ENCODE measurements around the gene FTH1.

DNA sequence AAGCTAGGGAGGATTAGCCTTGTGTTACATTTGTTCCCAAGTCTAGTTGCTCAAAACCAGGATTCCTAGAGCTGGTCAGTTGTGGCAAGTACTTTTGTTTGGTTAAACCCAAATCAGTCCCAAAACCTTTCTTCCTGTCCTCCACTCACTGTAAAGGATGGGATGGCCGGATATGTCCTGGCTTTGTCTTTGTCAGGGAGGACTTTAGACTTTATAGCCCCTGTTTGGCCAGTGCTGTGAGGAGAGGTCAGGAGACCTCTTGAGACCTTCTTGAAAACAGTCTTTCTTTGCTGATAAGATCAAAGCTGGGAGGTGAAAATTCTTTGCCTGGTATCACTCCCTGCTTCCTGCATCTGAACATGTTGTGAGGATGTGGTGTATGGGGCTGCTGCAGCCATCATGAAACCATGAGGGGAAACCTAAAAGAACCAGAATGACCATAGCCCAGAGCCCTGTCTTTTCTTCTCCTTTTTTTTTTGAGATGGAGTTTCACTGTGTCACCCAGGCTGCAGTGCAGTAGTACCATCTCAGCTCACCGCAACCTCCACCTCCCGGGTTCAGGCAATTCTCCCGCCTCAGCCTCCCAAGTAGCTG, 43.6 kb upstream of the FTH1 start:
- TF ChIP-seq RAD21 (CRISPR knock-in tag; IDR thresholded peaks at IDR 0.05) = no peak
- TF ChIP-seq ZNF776 (CRISPR knock-in tag; IDR thresholded peaks at IDR 0.05) = no peak
- TF ChIP-seq, protein P1, sequence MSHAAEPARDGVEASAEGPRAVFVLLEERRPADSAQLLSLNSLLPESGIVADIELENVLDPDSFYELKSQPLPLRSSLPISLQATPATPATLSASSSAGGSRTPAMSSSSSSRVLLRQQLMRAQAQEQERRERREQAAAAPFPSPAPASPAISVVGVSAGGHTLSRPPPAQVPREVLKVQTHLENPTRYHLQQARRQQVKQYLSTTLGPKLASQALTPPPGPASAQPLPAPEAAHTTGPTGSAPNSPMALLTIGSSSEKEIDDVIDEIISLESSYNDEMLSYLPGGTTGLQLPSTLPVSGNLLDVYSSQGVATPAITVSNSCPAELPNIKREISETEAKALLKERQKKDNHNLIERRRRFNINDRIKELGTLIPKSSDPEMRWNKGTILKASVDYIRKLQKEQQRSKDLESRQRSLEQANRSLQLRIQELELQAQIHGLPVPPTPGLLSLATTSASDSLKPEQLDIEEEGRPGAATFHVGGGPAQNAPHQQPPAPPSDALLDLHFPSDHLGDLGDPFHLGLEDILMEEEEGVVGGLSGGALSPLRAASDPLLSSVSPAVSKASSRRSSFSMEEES (CRISPR knock-in tag; IDR thresholded peaks at IDR 0.05) = no peak; the same call in 1 of the 2 replicates
- no peak for TF ChIP-seq MATR3 (CRISPR knock-in tag; IDR thresholded peaks at IDR 0.05)
- no peak for TF ChIP-seq POLR2A (IDR thresholded peaks at IDR 0.05; ENCODE audit: insufficient read depth in 1 of 2, low read depth in 2 of 2, low read length in 2 of 2)
- no peak for TF ChIP-seq MYC (CRISPR knock-in tag; IDR thresholded peaks at IDR 0.05; ENCODE audit: borderline replicate concordance)
- TF ChIP-seq, protein P2, sequence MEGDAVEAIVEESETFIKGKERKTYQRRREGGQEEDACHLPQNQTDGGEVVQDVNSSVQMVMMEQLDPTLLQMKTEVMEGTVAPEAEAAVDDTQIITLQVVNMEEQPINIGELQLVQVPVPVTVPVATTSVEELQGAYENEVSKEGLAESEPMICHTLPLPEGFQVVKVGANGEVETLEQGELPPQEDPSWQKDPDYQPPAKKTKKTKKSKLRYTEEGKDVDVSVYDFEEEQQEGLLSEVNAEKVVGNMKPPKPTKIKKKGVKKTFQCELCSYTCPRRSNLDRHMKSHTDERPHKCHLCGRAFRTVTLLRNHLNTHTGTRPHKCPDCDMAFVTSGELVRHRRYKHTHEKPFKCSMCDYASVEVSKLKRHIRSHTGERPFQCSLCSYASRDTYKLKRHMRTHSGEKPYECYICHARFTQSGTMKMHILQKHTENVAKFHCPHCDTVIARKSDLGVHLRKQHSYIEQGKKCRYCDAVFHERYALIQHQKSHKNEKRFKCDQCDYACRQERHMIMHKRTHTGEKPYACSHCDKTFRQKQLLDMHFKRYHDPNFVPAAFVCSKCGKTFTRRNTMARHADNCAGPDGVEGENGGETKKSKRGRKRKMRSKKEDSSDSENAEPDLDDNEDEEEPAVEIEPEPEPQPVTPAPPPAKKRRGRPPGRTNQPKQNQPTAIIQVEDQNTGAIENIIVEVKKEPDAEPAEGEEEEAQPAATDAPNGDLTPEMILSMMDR (CRISPR knock-in tag; IDR thresholded peaks at IDR 0.05) = no peak
- TF ChIP-seq HNRNPK (IDR thresholded peaks at IDR 0.05; ENCODE audit: low read depth, low read length, poor library complexity, severe bottlenecking) = no peak
- no peak for TF ChIP-seq FOXM1 (CRISPR knock-in tag; IDR thresholded peaks at IDR 0.05)
- no peak for TF ChIP-seq NR1H2 (CRISPR knock-in tag; IDR thresholded peaks at IDR 0.05; ENCODE audit: borderline replicate concordance, low read depth)
- TF ChIP-seq, protein P3, sequence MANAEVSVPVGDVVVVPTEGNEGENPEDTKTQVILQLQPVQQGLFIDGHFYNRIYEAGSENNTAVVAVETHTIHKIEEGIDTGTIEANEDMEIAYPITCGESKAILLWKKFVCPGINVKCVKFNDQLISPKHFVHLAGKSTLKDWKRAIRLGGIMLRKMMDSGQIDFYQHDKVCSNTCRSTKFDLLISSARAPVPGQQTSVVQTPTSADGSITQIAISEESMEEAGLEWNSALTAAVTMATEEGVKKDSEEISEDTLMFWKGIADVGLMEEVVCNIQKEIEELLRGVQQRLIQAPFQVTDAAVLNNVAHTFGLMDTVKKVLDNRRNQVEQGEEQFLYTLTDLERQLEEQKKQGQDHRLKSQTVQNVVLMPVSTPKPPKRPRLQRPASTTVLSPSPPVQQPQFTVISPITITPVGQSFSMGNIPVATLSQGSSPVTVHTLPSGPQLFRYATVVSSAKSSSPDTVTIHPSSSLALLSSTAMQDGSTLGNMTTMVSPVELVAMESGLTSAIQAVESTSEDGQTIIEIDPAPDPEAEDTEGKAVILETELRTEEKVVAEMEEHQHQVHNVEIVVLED (CRISPR knock-in tag; IDR thresholded peaks at IDR 0.05; ENCODE audit: borderline replicate concordance) = no peak
- no peak for TF ChIP-seq ZNF317 (CRISPR knock-in tag; IDR thresholded peaks at IDR 0.05)
- no peak for TF ChIP-seq RBAK (CRISPR knock-in tag; IDR thresholded peaks at IDR 0.05)

All from HepG2 (cell line).